ENCODE results near the gene GRIN2B. TPM values are rescaled to one million over a fixed set of nuclear protein-coding genes. Genes with fewer than 3 reads are reported as not detected.

The GRIN2B gene
- total RNA-seq, 1 donor from 2014 or later: under 0.01 TPM

GRCh38 chr12:13968281-13968680 lies 13.1 kb downstream of the GRIN2B start:
- DNase-seq (ENCODE audit: low read depth) (no peak), FAIRE-seq (no peak)
- H3K4me3 ChIP-seq (ENCODE audit: low read depth, low read length): no peak overlapping the region
- H3K27me3 ChIP-seq (ENCODE audit: control insufficient read depth, insufficient read depth, low read length): no peaks in the 10 kb centered on the region
- TF ChIP-seq CTCF (IDR thresholded peaks at IDR 0.05; ENCODE audit: insufficient read depth, low read length, severe bottlenecking): no peak
- no peaks in the 10 kb centered on the region for H3K36me3 ChIP-seq (ENCODE audit: control insufficient read depth, insufficient read depth, low read length)

- Histone ChIP-seq H3K4me3 (ENCODE audit: low read depth, low read length) (no peak overlapping the region), H3K27me3 (ENCODE audit: control insufficient read depth, insufficient read depth, low read length) (no peaks in the 10 kb centered on the region), H3K36me3 (ENCODE audit: control insufficient read depth, insufficient read depth, low read length) (no peaks in the 10 kb centered on the region)
- FAIRE-seq: no peak
- no peak for TF ChIP-seq CTCF (IDR thresholded peaks at IDR 0.05; ENCODE audit: insufficient read depth, low read length, severe bottlenecking)
- DNase-seq (ENCODE audit: low read depth): no peak
Measured at GRCh38 chr12:13964666-13965065, 16.7 kb downstream of the GRIN2B start.

GRCh38 chr12:13962699-13963098 lies 18.7 kb downstream of the GRIN2B start:
- FAIRE-seq: no peak
- no peaks in the 10 kb centered on the region for H3K27me3 ChIP-seq (ENCODE audit: control insufficient read depth, insufficient read depth, low read length)

GRCh38 chr12:13961971-13962370 lies 19.4 kb downstream of the GRIN2B start:
- Histone ChIP-seq H3K27me3 (ENCODE audit: control insufficient read depth, insufficient read depth, low read length) (no peaks in the 10 kb centered on the region), H3K36me3 (ENCODE audit: control insufficient read depth, insufficient read depth, low read length) (no peaks in the 10 kb centered on the region)
- no peak for FAIRE-seq

More at GRCh38 chr12:13962699-13963098, 18.7 kb downstream of the GRIN2B start:
- DNase-seq (ENCODE audit: low read depth): no peak
- TF ChIP-seq CTCF (IDR thresholded peaks at IDR 0.05; ENCODE audit: insufficient read depth, low read length, severe bottlenecking): no peak
- Histone ChIP-seq H3K4me3 (ENCODE audit: low read depth, low read length) (no peak overlapping the region), H3K36me3 (ENCODE audit: control insufficient read depth, insufficient read depth, low read length) (no peaks in the 10 kb centered on the region)

GRCh38 chr12:13959131-13959723 lies 22.2 kb downstream of the GRIN2B start:
- Histone ChIP-seq H3K27me3 (ENCODE audit: control insufficient read depth, insufficient read depth, low read length) (no peaks in the 10 kb centered on the region), H3K36me3 (ENCODE audit: control insufficient read depth, insufficient read depth, low read length) (no peaks in the 10 kb centered on the region), H3K4me3 (ENCODE audit: low read depth, low read length) (no peak overlapping the region)
- DNase-seq (ENCODE audit: low read depth) (no peak), FAIRE-seq (no peak)
- no peak for TF ChIP-seq CTCF (IDR thresholded peaks at IDR 0.05; ENCODE audit: insufficient read depth, low read length, severe bottlenecking)

More at GRCh38 chr12:13961971-13962370, 19.4 kb downstream of the GRIN2B start:
- H3K4me3 ChIP-seq (ENCODE audit: low read depth, low read length): no peak overlapping the region
- no peak for TF ChIP-seq CTCF (IDR thresholded peaks at IDR 0.05; ENCODE audit: insufficient read depth, low read length, severe bottlenecking)
- no peak for DNase-seq (ENCODE audit: low read depth)

- H3K27me3 ChIP-seq (ENCODE audit: control insufficient read depth, insufficient read depth, low read length): no peaks in the 10 kb centered on the region
- no peak for TF ChIP-seq CTCF (IDR thresholded peaks at IDR 0.05; ENCODE audit: insufficient read depth, low read length, severe bottlenecking)
Measured at GRCh38 chr12:13957576-13957975, 23.8 kb downstream of the GRIN2B start.

More at GRCh38 chr12:13957576-13957975, 23.8 kb downstream of the GRIN2B start:
- no peak for FAIRE-seq
- DNase-seq (ENCODE audit: low read depth): no peak
- no peak overlapping the region for H3K4me3 ChIP-seq (ENCODE audit: low read depth, low read length)
- no peaks in the 10 kb centered on the region for H3K36me3 ChIP-seq (ENCODE audit: control insufficient read depth, insufficient read depth, low read length)
